ENCODE results near the gene PLEKHJ1. TPM values are rescaled to one million over a fixed set of nuclear protein-coding genes. Genes with fewer than 3 reads are reported as not detected.

PLEKHJ1 gene
- total and polyA plus RNA-seq, 2 of the 13 experiments (the other 11 are each of a cell fraction or from before 2014, with no cell fraction given): 70.5 to 130 TPM

- TF ChIP-seq BORCS8-MEF2B (CRISPR knock-in tag; IDR thresholded peaks at IDR 0.05): no peak
- TF ChIP-seq ZNF329 (CRISPR knock-in tag; IDR thresholded peaks at IDR 0.05; ENCODE audit: low read depth): no peak
- no peak for TF ChIP-seq JUND (CRISPR knock-in tag; IDR thresholded peaks at IDR 0.05)
- TF ChIP-seq ZBTB38 (CRISPR knock-in tag; IDR thresholded peaks at IDR 0.05): no peak
- no peak for TF ChIP-seq TGIF2 (CRISPR knock-in tag; IDR thresholded peaks at IDR 0.05)
- no peak for TF ChIP-seq ZNF230 (CRISPR knock-in tag; IDR thresholded peaks at IDR 0.05)
- no peak for TF ChIP-seq ZNF207 (IDR thresholded peaks at IDR 0.05; ENCODE audit: borderline replicate concordance)
- TF ChIP-seq ZNF30 (CRISPR knock-in tag; IDR thresholded peaks at IDR 0.05): 0 out of 2 replicates have a peak, but pooled peaks have one; percentile 68
- TF ChIP-seq ASH2L (IDR thresholded peaks at IDR 0.05; ENCODE audit: insufficient read length, low read depth, low read length): no peak
- no peak for TF ChIP-seq ZNF616 (CRISPR knock-in tag; IDR thresholded peaks at IDR 0.05; ENCODE audit: low read depth)
- TF ChIP-seq CREBL2 (CRISPR knock-in tag; IDR thresholded peaks at IDR 0.05; ENCODE audit: borderline replicate concordance): no peak
- TF ChIP-seq ZNF687 (CRISPR knock-in tag; IDR thresholded peaks at IDR 0.05): peak; percentile 97
- no peak for TF ChIP-seq ZNF800 (CRISPR knock-in tag; IDR thresholded peaks at IDR 0.05)
- no peak for TF ChIP-seq ZFP91 (CRISPR knock-in tag; IDR thresholded peaks at IDR 0.05; ENCODE audit: borderline replicate concordance)
- TF ChIP-seq ATF5 (CRISPR knock-in tag; IDR thresholded peaks at IDR 0.05; ENCODE audit: low read depth): no peak
- TF ChIP-seq ZUFSP (CRISPR knock-in tag; IDR thresholded peaks at IDR 0.05; ENCODE audit: borderline replicate concordance): no peak
- peak; percentile 20; the same call in 1 of the 2 replicates for TF ChIP-seq HNF1B (CRISPR knock-in tag; IDR thresholded peaks at IDR 0.05)
- TF ChIP-seq WIZ (CRISPR knock-in tag; IDR thresholded peaks at IDR 0.05): no peak
These were observed 16.6 kb upstream of the PLEKHJ1 start (continued) for GRCh38 chr19:2252797-2253105.
